HFFc6 (cell line): Measurements from ENCODE around the gene RPAP2. TPM values are rescaled to one million over a fixed set of nuclear protein-coding genes. Genes with fewer than 3 reads are reported as not detected.
A peak's percentile ranks its signal among the peaks of the same experiment; 100 is the strongest.

ENCODE experiments used
- DNase-seq: peaks from one replicate; pipeline ENCODE4 v3.0.0-alpha.2; 2018
- H3K27ac Mint-ChIP-seq: 2 replicates; pipeline ENCODE4 v1.8.0; 2020; ENCODE audit warnings: mild to moderate bottlenecking, mixed read lengths
- H3K27me3 Mint-ChIP-seq: 2 replicates; pipeline ENCODE4 v1.8.0; 2021; ENCODE audit warnings: mild to moderate bottlenecking, moderate library complexity, mixed read lengths; ENCODE audit not compliant: insufficient read depth
- H3K36me3 Mint-ChIP-seq: 2 replicates; pipeline ENCODE4 v1.8.0; 2021; ENCODE audit warnings: low read depth, mixed read lengths
- H3K4me1 Mint-ChIP-seq: 2 replicates; pipeline ENCODE4 v1.8.0; 2020; ENCODE audit warnings: low read depth, mixed read lengths
- H3K4me3 Mint-ChIP-seq: 2 replicates; pipeline ENCODE4 v1.8.0; 2020; ENCODE audit warnings: mild to moderate bottlenecking, moderate library complexity, mixed read lengths
- H3K9me3 Mint-ChIP-seq: 2 replicates; pipeline ENCODE4 v1.8.0; 2020; ENCODE audit warnings: mild to moderate bottlenecking, mixed read lengths
- total RNA-seq, 6 experiments: library from RNA; stranded (reverse); fragmentation: NEBNext Ultra II Directional; extraction: Animal tissue kit (Norgen Biotek cat#: 25700); gene quantifications; 2 replicates in 1 of 6; 3 replicates in 5 of 6; pipeline ENCODE4 v1.2.3, GENCODE V29; 2021
- TF ChIP-seq, protein P1 (sequence below): fragments of 200-600 bp; sonication (generic); IDR thresholded peaks from 2 replicates; pipeline ENCODE4 v1.5.0; 2021; ENCODE audit warnings: antibody characterized with exemption, mild to moderate bottlenecking

Gene RPAP2
- total RNA-seq, 6 experiments from 2014 or later = 18.4 to 24.8 (median 21.0) TPM

- Mint-ChIP-seq H3K4me1 (peaks cover 24% of the 10 kb centered on the region), H3K36me3 (no peaks in the 10 kb centered on the region), H3K4me3 (no peak overlapping the region), H3K27ac (no peak overlapping the region), H3K27me3 (peaks cover 2% of the 10 kb centered on the region; the same call in 1 of the 2 replicates), H3K9me3 (no peaks in the 10 kb centered on the region)
- no peak for DNase-seq
- TF ChIP-seq, protein P1, sequence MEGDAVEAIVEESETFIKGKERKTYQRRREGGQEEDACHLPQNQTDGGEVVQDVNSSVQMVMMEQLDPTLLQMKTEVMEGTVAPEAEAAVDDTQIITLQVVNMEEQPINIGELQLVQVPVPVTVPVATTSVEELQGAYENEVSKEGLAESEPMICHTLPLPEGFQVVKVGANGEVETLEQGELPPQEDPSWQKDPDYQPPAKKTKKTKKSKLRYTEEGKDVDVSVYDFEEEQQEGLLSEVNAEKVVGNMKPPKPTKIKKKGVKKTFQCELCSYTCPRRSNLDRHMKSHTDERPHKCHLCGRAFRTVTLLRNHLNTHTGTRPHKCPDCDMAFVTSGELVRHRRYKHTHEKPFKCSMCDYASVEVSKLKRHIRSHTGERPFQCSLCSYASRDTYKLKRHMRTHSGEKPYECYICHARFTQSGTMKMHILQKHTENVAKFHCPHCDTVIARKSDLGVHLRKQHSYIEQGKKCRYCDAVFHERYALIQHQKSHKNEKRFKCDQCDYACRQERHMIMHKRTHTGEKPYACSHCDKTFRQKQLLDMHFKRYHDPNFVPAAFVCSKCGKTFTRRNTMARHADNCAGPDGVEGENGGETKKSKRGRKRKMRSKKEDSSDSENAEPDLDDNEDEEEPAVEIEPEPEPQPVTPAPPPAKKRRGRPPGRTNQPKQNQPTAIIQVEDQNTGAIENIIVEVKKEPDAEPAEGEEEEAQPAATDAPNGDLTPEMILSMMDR = no peak
These were observed 143.0 kb downstream of the RPAP2 start for GRCh38 chr1:92441697-92442342.

DNA sequence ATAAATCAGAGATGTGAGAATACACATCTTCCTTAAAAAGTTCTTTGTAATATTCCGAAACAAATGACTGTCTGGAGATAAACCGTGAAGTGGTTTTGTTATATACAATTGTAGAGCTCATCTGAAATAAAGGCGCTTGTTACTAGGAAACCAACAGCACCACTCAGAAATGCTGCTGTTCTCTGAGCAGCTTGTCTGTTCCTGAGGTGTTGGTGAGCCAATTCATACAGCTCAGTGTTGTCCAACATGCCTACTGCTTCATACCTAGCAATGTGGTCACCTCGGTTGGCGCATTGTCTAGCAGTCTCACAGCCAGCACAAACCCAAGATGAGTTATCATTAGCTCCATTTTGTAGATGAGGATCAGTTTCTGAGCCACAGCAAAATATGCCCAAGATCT, 143.5 kb downstream of the RPAP2 start:
- no peak for DNase-seq
- Mint-ChIP-seq H3K4me3 (no peak overlapping the region), H3K27me3 (peaks cover 2% of the 10 kb centered on the region; the same call in 1 of the 2 replicates), H3K4me1 (peaks cover 29% of the 10 kb centered on the region), H3K9me3 (no peaks in the 10 kb centered on the region), H3K27ac (no peak overlapping the region), H3K36me3 (no peaks in the 10 kb centered on the region)
- TF ChIP-seq, protein P1 = no peak

GRCh38 chr1:92443893-92444292, 145.0 kb downstream of the RPAP2 start:
- no peak overlapping the region for H3K4me3 Mint-ChIP-seq
- H3K27me3 Mint-ChIP-seq = peaks cover 2% of the 10 kb centered on the region; the same call in 1 of the 2 replicates
- DNase-seq = no peak
- H3K4me1 Mint-ChIP-seq = peaks cover 39% of the 10 kb centered on the region
- H3K36me3 Mint-ChIP-seq = no peaks in the 10 kb centered on the region
- no peaks in the 10 kb centered on the region for H3K9me3 Mint-ChIP-seq
- H3K27ac Mint-ChIP-seq = no peak overlapping the region
- TF ChIP-seq, protein P1 = no peak

DNA sequence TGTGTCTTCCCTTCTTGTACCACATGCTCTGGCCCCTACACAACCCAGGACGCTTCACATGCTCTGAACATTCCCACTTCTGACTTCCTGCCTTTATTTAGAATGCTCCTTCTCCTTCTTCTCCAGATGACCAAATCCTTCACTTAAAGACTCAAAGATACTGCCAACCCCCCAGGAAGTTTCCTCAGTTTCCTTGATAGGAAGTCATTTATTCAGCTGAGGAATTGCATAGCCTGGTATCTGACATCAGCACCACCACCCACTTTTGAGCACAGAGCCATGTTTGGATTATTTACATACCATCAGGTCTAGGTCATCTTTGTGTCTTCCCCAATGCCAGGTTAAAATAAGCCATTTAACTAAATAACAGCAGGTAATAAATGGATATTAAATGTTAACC, 145.5 kb downstream of the RPAP2 start:
- peak; percentile 12 for DNase-seq
- Mint-ChIP-seq H3K36me3 (no peaks in the 10 kb centered on the region), H3K4me1 (peaks cover 43% of the 10 kb centered on the region), H3K27me3 (peaks cover 1% of the 10 kb centered on the region; the same call in 1 of the 2 replicates), H3K4me3 (no peak overlapping the region), H3K9me3 (no peaks in the 10 kb centered on the region), H3K27ac (no peak overlapping the region)
- TF ChIP-seq, protein P1 = no peak

DNA sequence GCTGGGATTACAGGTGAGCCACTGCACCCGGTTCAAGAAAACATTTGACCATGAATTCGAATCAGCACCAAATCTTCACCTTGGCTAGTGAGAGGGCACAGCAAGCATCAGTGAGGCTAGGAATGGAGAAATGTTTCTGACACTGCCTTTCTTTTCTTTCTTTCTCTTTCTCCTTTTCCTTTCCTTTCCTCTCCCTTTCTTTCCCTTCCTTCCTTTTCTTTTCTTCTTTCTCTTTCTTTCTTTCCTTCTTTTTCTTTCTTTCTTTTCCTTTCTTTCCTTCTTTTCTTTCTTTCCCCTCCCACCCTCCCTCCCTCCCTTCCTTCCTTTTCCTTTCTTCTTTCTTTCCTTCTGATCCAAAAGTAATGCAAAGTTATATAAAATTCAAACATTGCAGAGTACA, 147.0 kb downstream of the RPAP2 start:
- H3K9me3 Mint-ChIP-seq = no peaks in the 10 kb centered on the region
- TF ChIP-seq, protein P1 = no peak
- H3K36me3 Mint-ChIP-seq = no peaks in the 10 kb centered on the region
- H3K27ac Mint-ChIP-seq = no peak overlapping the region
- H3K27me3 Mint-ChIP-seq = no peaks in the 10 kb centered on the region
- H3K4me1 Mint-ChIP-seq = peaks cover 43% of the 10 kb centered on the region
- no peak for DNase-seq
- H3K4me3 Mint-ChIP-seq = no peak overlapping the region
